ENCODE results near the gene TBC1D9B.

DNA sequence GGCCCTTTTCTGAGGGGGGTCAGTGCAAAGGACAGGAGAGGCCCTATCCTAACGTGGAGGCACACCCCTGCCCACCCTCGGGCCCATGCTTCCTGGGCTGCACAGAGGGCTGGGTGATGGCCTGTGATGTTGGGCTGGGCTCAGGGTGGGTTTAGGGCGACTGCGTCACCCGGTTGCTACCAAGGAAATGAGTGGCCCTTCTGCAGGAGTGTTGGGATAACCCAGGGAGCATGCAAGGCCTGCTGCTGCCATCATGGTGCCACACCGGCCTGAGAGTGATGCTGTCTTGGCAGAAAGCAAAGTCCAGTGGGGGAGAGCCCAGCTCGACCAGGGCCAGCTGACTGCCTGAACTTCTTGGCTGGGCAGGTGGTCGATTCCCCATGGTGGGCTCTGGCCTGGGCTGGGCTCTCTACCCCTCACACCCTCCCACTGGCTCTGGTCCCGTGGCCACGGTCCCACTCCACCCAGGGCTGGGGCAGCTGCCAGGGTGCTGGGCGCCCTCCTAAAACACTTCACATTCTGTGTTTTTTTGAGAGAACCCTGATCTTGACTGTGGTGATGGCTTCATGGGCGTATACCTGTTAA lies 27.5 kb downstream of the TBC1D9B start:
- TF ChIP-seq, protein P1, sequence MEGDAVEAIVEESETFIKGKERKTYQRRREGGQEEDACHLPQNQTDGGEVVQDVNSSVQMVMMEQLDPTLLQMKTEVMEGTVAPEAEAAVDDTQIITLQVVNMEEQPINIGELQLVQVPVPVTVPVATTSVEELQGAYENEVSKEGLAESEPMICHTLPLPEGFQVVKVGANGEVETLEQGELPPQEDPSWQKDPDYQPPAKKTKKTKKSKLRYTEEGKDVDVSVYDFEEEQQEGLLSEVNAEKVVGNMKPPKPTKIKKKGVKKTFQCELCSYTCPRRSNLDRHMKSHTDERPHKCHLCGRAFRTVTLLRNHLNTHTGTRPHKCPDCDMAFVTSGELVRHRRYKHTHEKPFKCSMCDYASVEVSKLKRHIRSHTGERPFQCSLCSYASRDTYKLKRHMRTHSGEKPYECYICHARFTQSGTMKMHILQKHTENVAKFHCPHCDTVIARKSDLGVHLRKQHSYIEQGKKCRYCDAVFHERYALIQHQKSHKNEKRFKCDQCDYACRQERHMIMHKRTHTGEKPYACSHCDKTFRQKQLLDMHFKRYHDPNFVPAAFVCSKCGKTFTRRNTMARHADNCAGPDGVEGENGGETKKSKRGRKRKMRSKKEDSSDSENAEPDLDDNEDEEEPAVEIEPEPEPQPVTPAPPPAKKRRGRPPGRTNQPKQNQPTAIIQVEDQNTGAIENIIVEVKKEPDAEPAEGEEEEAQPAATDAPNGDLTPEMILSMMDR (IDR thresholded peaks at IDR 0.05): no peak
- TF ChIP-seq POLR2AphosphoS5 (IDR thresholded peaks at IDR 0.05) (no peak), POLR2A (IDR thresholded peaks at IDR 0.05) (no peak), EP300 (IDR thresholded peaks at IDR 0.05) (no peak)

Measured in gastroesophageal sphincter (tissue), 3 donors.